Stomach (tissue), 9 donors: ENCODE results near the gene GLT8D2. TPM values are rescaled to one million over a fixed set of nuclear protein-coding genes. Genes with fewer than 3 reads are reported as not detected.
A peak's percentile ranks its signal among the peaks of the same experiment; 100 is the strongest.

Source experiments
- DNase-seq, 2 donors: peaks; one replicate each; pipeline versions ENCODE4 v3.0.0 to v3.0.0-alpha.2; 2013 to 2019
- H3K27ac ChIP-seq, 5 donors: fragments of 200-600 bp in 4 of 5; sonication (generic) in 4 of 5; one replicate each; pipeline ENCODE4 v1.5.1; 2013 to 2019; ENCODE audit warnings: mild to moderate bottlenecking in 1 of 5, moderate library complexity in 1 of 5
- H3K27me3 ChIP-seq, 3 donors: fragments of 200-600 bp; sonication (generic); one replicate each; pipeline ENCODE4 v1.5.1; 2017 to 2019; ENCODE audit warnings: mixed run types in 1 of 3
- H3K36me3 ChIP-seq, 4 donors: fragments of 200-600 bp; sonication (generic); 1 replicate in 3 of 4; 2 replicates in 1 of 4; pipeline ENCODE4 v1.5.1; 2016 to 2019
- H3K4me1 ChIP-seq, 4 donors: fragments of 200-600 bp; sonication (generic); one replicate each; pipeline ENCODE4 v1.5.1; 2016 to 2019
- H3K4me3 ChIP-seq, 4 donors: fragments of 200-600 bp; sonication (generic) in 3 of 4; one replicate each; pipeline ENCODE4 v1.5.1; 2016 to 2019; ENCODE audit warnings: mild to moderate bottlenecking in 1 of 4
- H3K9me3 ChIP-seq, 4 donors: fragments of 200-600 bp; sonication (generic); one replicate each; pipeline ENCODE4 v1.5.1; 2016 to 2019
- CTCF ChIP-seq, 7 experiments: fragments of 450-650 bp in 4 of 7; fragments of 200-600 bp in 3 of 7; sonication (generic) in 3 of 7; IDR thresholded peaks; one replicate each; pipeline ENCODE4 v1.5.1; 2016 to 2019; ENCODE audit warnings: antibody characterized with exemption in 7 of 7, control low read depth in 2 of 7, mild to moderate bottlenecking in 1 of 7
- EP300 ChIP-seq: sonication (generic); formaldehyde crosslinking; IDR thresholded peaks from one replicate; pipeline ENCODE4 v1.6.1; 2017; ENCODE audit warnings: antibody characterized with exemption
- POLR2A ChIP-seq, 4 donors: fragments of 450-650 bp; IDR thresholded peaks; one replicate each; pipeline ENCODE4 v1.6.1; 2016; ENCODE audit warnings: antibody characterized with exemption in 4 of 4, control low read depth in 2 of 4, mild to moderate bottlenecking in 1 of 4, moderate library complexity in 1 of 4
- POLR2AphosphoS5 ChIP-seq, 3 donors: sonication (generic); formaldehyde crosslinking; IDR thresholded peaks; one replicate each; pipeline ENCODE4 v1.6.1; 2016; ENCODE audit warnings: antibody characterized with exemption in 3 of 3
- WGBS, 5 donors: extraction: QIAGEN DNeasy Blood & Tissue Kit in 3 of 5; methylation state at CpG; one replicate each; pipeline versions ENCODE4 v1.1.5 to v1.1.7; 2013 to 2018; 5-methylcytosine and 5-hydroxymethylcytosine counted together
- intact Hi-C: fragments of 100-400 bp; cut with DNase I; formaldehyde crosslinking; loops from one replicate; pipeline ENCODE4 v1.15.1; 2023; ENCODE audit warnings: low total_unique reads
- polyA plus RNA-seq, 3 donors: library from polyadenylated mRNA; stranded (reverse); fragments of 200-250 nt; gene quantifications; one replicate each; pipeline ENCODE4 v1.2.3, GENCODE V29; 2013
- total RNA-seq, 5 donors: library from RNA; depleted of rRNA; stranded (reverse); fragments of >200 nt; gene quantifications; one replicate each; pipeline versions ENCODE4 v1.1.0 to v1.2.3, GENCODE V29; 2014 to 2016
- donor health status: healthy with polysubstance abuse.
- donor health status: Bipolar disorder and iron deficiency.
- donor health status: healthy.

The GLT8D2 gene
- total and polyA plus RNA-seq, 8 donors = 3.0 to 27.5 (median 7.5) TPM

- no peak overlapping the region for H3K4me3 ChIP-seq
- H3K9me3 ChIP-seq = no peaks in the 10 kb centered on the region
- H3K36me3 ChIP-seq = no peaks in the 10 kb centered on the region
- H3K4me1 ChIP-seq = peaks cover 17 to 25% (median 19%) of the 10 kb centered on the region in 4 donors
- DNase-seq = no peak
- TF ChIP-seq CTCF (IDR thresholded peaks at IDR 0.05) (no peak), POLR2A (IDR thresholded peaks at IDR 0.05) (no peak), EP300 (no peak), POLR2AphosphoS5 (IDR thresholded peaks at IDR 0.05) (no peak)
- no peak overlapping the region for H3K27ac ChIP-seq
- H3K27me3 ChIP-seq = peaks cover 0 to 5% (median 0%) of the 10 kb centered on the region in 3 donors
- 78 to 85% (median 82%) methylated on average over 4 of the region's 4 CpGs for WGBS, 5 donors
- intact Hi-C loops = no loop called here
Observed at GRCh38 chr12:104058802-104059201, 8.8 kb upstream of the GLT8D2 start.

- H3K27me3 ChIP-seq = peaks cover 0 to 5% (median 0%) of the 10 kb centered on the region in 3 donors
- no peak for TF ChIP-seq POLR2A (IDR thresholded peaks at IDR 0.05)
- TF ChIP-seq EP300 = no peak
- no peak for TF ChIP-seq POLR2AphosphoS5 (IDR thresholded peaks at IDR 0.05)
- peak in 5 of 7 experiments; percentile 23 to 61 (median 52) for TF ChIP-seq CTCF (IDR thresholded peaks at IDR 0.05)
- DNase-seq = peak in 1 of 2 donors; percentile 27
- intact Hi-C loops = no loop called here
- H3K4me3 ChIP-seq = no peak overlapping the region
- no peaks in the 10 kb centered on the region for H3K36me3 ChIP-seq
- H3K4me1 ChIP-seq = peaks cover 10 to 17% (median 12%) of the 10 kb centered on the region in 4 donors
- H3K9me3 ChIP-seq = no peaks in the 10 kb centered on the region
- WGBS, 5 donors = 3 to 13% (median 5%) methylated on average over 1 of the region's 1 CpG
- H3K27ac ChIP-seq = no peak overlapping the region
Observed at GRCh38 chr12:104057771-104058197, 7.8 kb upstream of the GLT8D2 start.

- H3K27ac ChIP-seq = peak overlapping the region in 1 of 5 donors; percentile 25
- peaks cover 10 to 17% (median 12%) of the 10 kb centered on the region in 4 donors for H3K4me1 ChIP-seq
Observed at GRCh38 chr12:104056419-104056972, 6.5 kb upstream of the GLT8D2 start.

More at GRCh38 chr12:104056419-104056972, 6.5 kb upstream of the GLT8D2 start:
- peaks cover 0 to 5% (median 0%) of the 10 kb centered on the region in 3 donors for H3K27me3 ChIP-seq
- no peaks in the 10 kb centered on the region for H3K9me3 ChIP-seq
- intact Hi-C loops = no loop called here
- 44 to 58% (median 53%) methylated on average over 4 of the region's 4 CpGs for WGBS, 5 donors
- H3K4me3 ChIP-seq = no peak overlapping the region
- no peak for DNase-seq
- no peaks in the 10 kb centered on the region for H3K36me3 ChIP-seq
- TF ChIP-seq EP300 = no peak
- no peak for TF ChIP-seq POLR2A (IDR thresholded peaks at IDR 0.05)
- no peak for TF ChIP-seq POLR2AphosphoS5 (IDR thresholded peaks at IDR 0.05)
- no peak for TF ChIP-seq CTCF (IDR thresholded peaks at IDR 0.05)
